Body of pancreas (tissue), 4 donors: Measurements from ENCODE around the gene SYNJ1. TPM values are rescaled to one million over a fixed set of nuclear protein-coding genes. Genes with fewer than 3 reads are reported as not detected.

Experiments
- ATAC-seq: fragments of 150-250 bp; one replicate; pipeline ENCODE4 v1.9.1; 2016
- DNase-seq, 4 donors: peaks; one replicate each; pipeline ENCODE4 v3.0.0-alpha.2; 2019
- H3K27ac ChIP-seq, 4 donors: fragments of 200-600 bp; sonication (generic); 1 replicate in 3 of 4; 2 replicates in 1 of 4; pipeline versions ENCODE4 v1.5.1 to v1.6.1; 2016 to 2019; ENCODE audit warnings: mild to moderate bottlenecking in 1 of 4, mixed read lengths in 1 of 4, moderate library complexity in 1 of 4
- H3K27me3 ChIP-seq, 2 donors: fragments of 200-600 bp; sonication (generic); one replicate each; pipeline ENCODE4 v1.6.0; 2016; ENCODE audit warnings: mild to moderate bottlenecking in 1 of 2
- H3K36me3 ChIP-seq, 2 donors: fragments of 200-600 bp; sonication (generic); replicated peaks in 1 of 2; 2 replicates each; pipeline ENCODE4 v1.5.1; 2016; ENCODE audit warnings: low read depth in 2 of 2; ENCODE audit not compliant: insufficient read depth in 1 of 2
- H3K4me1 ChIP-seq: fragments of 200-600 bp; sonication (generic); one replicate; pipeline ENCODE4 v1.6.0; 2016
- H3K4me3 ChIP-seq, 2 donors: fragments of 200-600 bp; sonication (generic); 1 replicate in 1 of 2; 2 replicates in 1 of 2; pipeline ENCODE4 v1.5.1; 2016 to 2019
- H3K9me3 ChIP-seq, 3 donors: fragments of 200-600 bp; sonication (generic); 1 replicate in 2 of 3; 2 replicates in 1 of 3; pipeline ENCODE4 v1.5.1; 2016
- CTCF ChIP-seq, 7 experiments: fragments of 450-650 bp in 4 of 7; fragments of 200-600 bp in 3 of 7; sonication (generic) in 3 of 7; IDR thresholded peaks; one replicate each; pipeline ENCODE4 v1.5.1; 2016 to 2019; ENCODE audit warnings: antibody characterized with exemption in 7 of 7
- POLR2A ChIP-seq, 3 donors: fragments of 450-650 bp; IDR thresholded peaks; one replicate each; pipeline ENCODE4 v1.6.1; 2016; ENCODE audit warnings: antibody characterized with exemption in 3 of 3, mild to moderate bottlenecking in 2 of 3
- WGBS, 2 donors: methylation state at CpG; one replicate each; pipeline ENCODE4 v1.1.5; 2017; 5-methylcytosine and 5-hydroxymethylcytosine counted together
- intact Hi-C: fragments of 100-400 bp; cut with DNase I; formaldehyde crosslinking; loops from one replicate; pipeline ENCODE4 v1.15.1; 2023
- total RNA-seq, 2 donors: library from RNA; depleted of rRNA; stranded (reverse); fragments of >200 nt; gene quantifications; one replicate each; pipeline ENCODE4 v1.1.0, GENCODE V29; 2016

Gene SYNJ1
- total RNA-seq, 2 donors from 2014 or later = 4.6 to 4.7 TPM

GRCh38 chr21:32733356-32733755, 5.5 kb upstream of the SYNJ1 start:
- H3K36me3 ChIP-seq = peaks cover 0 to 4% of the 10 kb centered on the region in 2 donors
- peaks cover 7% of the 10 kb centered on the region for H3K4me1 ChIP-seq
- no peak overlapping the region for H3K4me3 ChIP-seq
- TF ChIP-seq CTCF (IDR thresholded peaks at IDR 0.05) = no peak
- TF ChIP-seq POLR2A (IDR thresholded peaks at IDR 0.05) = no peak
- no peak for DNase-seq
- WGBS, 2 donors = 90 to 93% methylated on average over 6 of the region's 6 CpGs
- intact Hi-C loops = no loop called here
- H3K27ac ChIP-seq = no peak overlapping the region
- ATAC-seq = no peak
- H3K9me3 ChIP-seq = no peaks in the 10 kb centered on the region
- H3K27me3 ChIP-seq = no peaks in the 10 kb centered on the region

GRCh38 chr21:32732544-32732943, 4.7 kb upstream of the SYNJ1 start:
- Histone ChIP-seq H3K27ac (no peak overlapping the region), H3K4me1 (peaks cover 7% of the 10 kb centered on the region), H3K36me3 (peaks cover 0 to 3% of the 10 kb centered on the region in 2 donors), H3K27me3 (no peaks in the 10 kb centered on the region), H3K4me3 (no peak overlapping the region), H3K9me3 (no peaks in the 10 kb centered on the region)
- no peak for ATAC-seq
- TF ChIP-seq POLR2A (IDR thresholded peaks at IDR 0.05) (no peak), CTCF (IDR thresholded peaks at IDR 0.05) (no peak)
- 88% methylated on average over 3 of the region's 3 CpGs for WGBS, 2 donors
- intact Hi-C loops = no loop called here
- DNase-seq = no peak

GRCh38 chr21:32728848-32729247, 1.0 kb upstream of the SYNJ1 start:
- no peak for ATAC-seq
- Histone ChIP-seq H3K27me3 (no peaks in the 10 kb centered on the region), H3K4me1 (peaks cover 17% of the 10 kb centered on the region), H3K36me3 (no peaks in the 10 kb centered on the region), H3K4me3 (peak overlapping the region in 1 of 2 donors; percentile 91), H3K27ac (peak overlapping the region in 3 of 4 donors; percentile 82 to 96 (median 95)), H3K9me3 (no peaks in the 10 kb centered on the region)
- WGBS, 2 donors = 45 to 54% methylated on average over 3 of the region's 3 CpGs
- no peak for TF ChIP-seq CTCF (IDR thresholded peaks at IDR 0.05)
- DNase-seq = no peak
- intact Hi-C loops = no loop called here

- peak overlapping the region; percentile 79 to 96 (median 88) for H3K27ac ChIP-seq
- intact Hi-C loops = no loop called here
- WGBS, 2 donors = 1 to 6% methylated on average over 13 of the region's 13 CpGs
- ATAC-seq = no peak
- peaks cover 17% of the 10 kb centered on the region for H3K4me1 ChIP-seq
- no peaks in the 10 kb centered on the region for H3K27me3 ChIP-seq
- no peaks in the 10 kb centered on the region for H3K9me3 ChIP-seq
- TF ChIP-seq CTCF (IDR thresholded peaks at IDR 0.05) (no peak), POLR2A (IDR thresholded peaks at IDR 0.05) (no peak)
- no peak for DNase-seq
- peak overlapping the region; percentile 91 for H3K4me3 ChIP-seq
- no peaks in the 10 kb centered on the region for H3K36me3 ChIP-seq
These were observed 635 bp upstream of the SYNJ1 start for GRCh38 chr21:32728456-32728839.

GRCh38 chr21:32726839-32727686, 750 bp downstream of the SYNJ1 start:
- Histone ChIP-seq H3K4me3 (peak overlapping the region; percentile 91), H3K27ac (peak overlapping the region; percentile 79 to 96 (median 88)), H3K4me1 (peaks cover 17% of the 10 kb centered on the region), H3K36me3 (no peaks in the 10 kb centered on the region), H3K9me3 (no peaks in the 10 kb centered on the region), H3K27me3 (no peaks in the 10 kb centered on the region)
- ATAC-seq (peak; percentile 19), DNase-seq (peak; percentile 33 to 39 (median 34))
- 0 to 1% methylated on average over 28 to 42 of the region's 42 CpGs for WGBS, 2 donors
- intact Hi-C loops = no loop called here
- TF ChIP-seq CTCF (IDR thresholded peaks at IDR 0.05) (no peak), POLR2A (IDR thresholded peaks at IDR 0.05) (no peak)
